ENCODE measurements around the gene MEN1.
A peak's percentile ranks its signal among the peaks of the same experiment; 100 is the strongest.

The MEN1 gene

DNA sequence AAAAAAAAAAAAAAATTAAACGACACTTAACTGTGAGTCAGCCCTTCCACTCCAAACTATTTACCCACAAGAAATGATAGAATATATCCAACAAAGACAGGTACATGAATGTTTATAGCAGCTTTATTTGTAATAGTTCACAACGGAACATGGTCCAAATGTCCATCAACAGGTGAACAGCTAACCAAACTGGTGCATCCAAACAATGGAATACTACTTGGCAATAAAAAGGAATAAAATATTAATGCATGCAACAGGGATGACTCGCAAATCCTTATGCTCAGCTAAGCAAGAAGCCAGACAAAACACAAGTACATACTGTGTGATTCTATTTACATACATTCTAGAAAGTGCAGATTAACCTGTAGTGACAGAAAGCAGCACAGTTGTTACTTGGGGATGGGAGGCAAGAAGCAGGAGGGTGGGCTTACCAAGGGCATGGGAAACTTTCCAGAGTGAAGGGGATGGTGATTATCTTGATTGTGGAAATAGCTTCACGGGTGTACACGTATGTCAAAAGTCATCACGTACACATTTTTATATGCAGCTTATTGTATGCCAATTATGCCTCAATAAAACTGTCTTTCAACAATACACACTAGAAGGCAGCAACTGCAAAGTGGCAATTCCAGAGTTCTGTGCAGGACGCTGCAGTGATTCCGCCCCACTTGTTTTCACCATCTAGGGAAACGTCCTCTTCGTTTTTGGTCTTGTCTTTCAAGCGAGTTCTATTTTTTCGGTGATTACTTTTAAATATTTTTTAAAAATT lies 25.4 kb downstream of the MEN1 start:
- Histone ChIP-seq H3K9ac (ENCODE audit: low read length in 5 of 5) (no peak overlapping the region), H3K27ac (ENCODE audit: low read depth, low read length) (no peak overlapping the region), H3K9me3 (ENCODE audit: control insufficient read depth in 5 of 5, low read length in 5 of 5) (no peaks in the 10 kb centered on the region), H3K4me3 (ENCODE audit: low read depth in 1 of 5, low read length in 5 of 5) (no peak overlapping the region), H3K4me1 (ENCODE audit: control insufficient read depth in 5 of 5, insufficient read depth in 5 of 5, low read length in 5 of 5) (peaks cover 0 to 6% (median 3%) of the 10 kb centered on the region in 5 donors), H3K27me3 (ENCODE audit: control insufficient read depth in 5 of 5, insufficient read depth in 4 of 5, low read length in 5 of 5) (no peaks in the 10 kb centered on the region), H3K36me3 (ENCODE audit: control insufficient read depth in 5 of 5, insufficient read depth in 5 of 5, low read length in 5 of 5) (peaks cover 0 to 17% (median 17%) of the 10 kb centered on the region in 5 donors)

DNA sequence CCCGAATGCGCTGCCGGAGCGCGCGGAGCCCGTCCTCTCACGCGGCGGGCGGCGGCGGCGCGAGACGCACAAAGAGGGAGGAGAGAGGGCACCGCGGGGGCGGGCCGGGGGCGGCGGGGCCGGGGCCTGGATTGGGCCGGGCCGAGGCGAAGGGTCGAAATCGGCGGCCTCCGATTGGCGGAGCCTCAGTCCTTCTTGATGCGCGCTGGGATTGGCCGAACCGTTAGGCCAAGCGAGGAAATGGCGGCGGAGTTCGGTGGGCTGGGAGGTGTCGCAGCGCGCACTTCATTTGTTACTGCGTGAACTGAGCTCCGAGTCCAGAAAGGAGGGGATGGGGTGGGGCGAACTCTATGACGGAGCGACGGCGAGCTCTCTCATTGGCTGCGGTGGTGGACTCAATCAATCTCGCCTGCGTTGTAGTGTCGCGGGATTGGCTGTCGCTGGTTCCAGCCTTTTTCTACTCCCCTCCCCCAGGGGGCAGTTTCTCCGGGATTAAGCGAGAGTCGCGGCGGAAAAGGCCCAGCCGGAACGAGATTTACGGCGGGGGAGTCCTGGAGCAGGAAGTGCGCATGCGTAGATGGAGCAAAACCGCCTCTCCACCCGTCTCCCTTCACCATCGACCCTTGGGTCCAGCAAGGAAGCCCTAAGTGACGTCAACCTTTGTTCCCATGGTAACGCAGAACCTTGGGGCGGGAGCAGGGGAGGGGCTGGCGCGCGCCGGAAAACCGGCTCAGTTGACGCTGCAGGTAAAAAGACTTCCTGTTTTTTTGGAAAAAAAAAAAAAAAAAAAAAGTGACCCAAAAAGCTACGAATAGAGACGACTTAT lies 31.7 kb downstream of the MEN1 start, which contains the start of gene SF1:
TSS of gene SF1 (minus strand) at position 70 of the 826 bp plus-strand sequence. CDS start 150 bp downstream, outside the sequence.
- H3K9ac ChIP-seq (ENCODE audit: low read length in 5 of 5) = peak within 1 kb of the TSS; percentile 76 to 90 (median 87)

DNA sequence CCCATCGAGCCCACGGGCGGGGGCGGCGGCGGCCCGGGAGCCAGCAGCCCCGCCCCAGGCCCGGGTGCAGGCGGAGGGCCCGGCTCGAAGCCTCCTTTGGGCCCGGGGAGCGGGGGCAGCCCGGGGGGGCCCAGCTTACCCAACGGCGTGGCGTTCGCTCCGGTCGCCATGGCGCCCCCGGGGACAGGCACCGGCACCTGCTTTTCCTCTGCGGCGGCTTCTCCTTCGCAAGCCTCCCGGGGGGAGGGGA lies 32.2 kb downstream of the MEN1 start:
- Histone ChIP-seq H3K27me3 (ENCODE audit: control insufficient read depth in 5 of 5, insufficient read depth in 4 of 5, low read length in 5 of 5) (no peaks in the 10 kb centered on the region), H3K9me3 (ENCODE audit: control insufficient read depth in 5 of 5, low read length in 5 of 5) (no peaks in the 10 kb centered on the region), H3K4me1 (ENCODE audit: control insufficient read depth in 5 of 5, insufficient read depth in 5 of 5, low read length in 5 of 5) (peaks cover 11 to 32% (median 27%) of the 10 kb centered on the region in 5 donors), H3K9ac (ENCODE audit: low read length in 5 of 5) (peak overlapping the region in 4 of 5 donors; percentile 69 to 88 (median 82)), H3K27ac (ENCODE audit: low read depth, low read length) (peak overlapping the region; percentile 84), H3K36me3 (ENCODE audit: control insufficient read depth in 5 of 5, insufficient read depth in 5 of 5, low read length in 5 of 5) (peaks cover 31 to 38% (median 35%) of the 10 kb centered on the region in 5 donors), H3K4me3 (ENCODE audit: low read depth in 1 of 5, low read length in 5 of 5) (peak overlapping the region in 4 of 5 donors; percentile 58 to 80 (median 72))

More for the DNA sequence above, 31.7 kb downstream of the MEN1 start, which contains the start of gene SF1:
- H3K27ac ChIP-seq (ENCODE audit: low read depth, low read length) = peak within 1 kb of the TSS; percentile 84
- H3K36me3 ChIP-seq (ENCODE audit: control insufficient read depth in 5 of 5, insufficient read depth in 5 of 5, low read length in 5 of 5) = peaks cover 26 to 32% (median 29%) of the 10 kb centered on the region in 5 donors
- H3K27me3 ChIP-seq (ENCODE audit: control insufficient read depth in 5 of 5, insufficient read depth in 4 of 5, low read length in 5 of 5) = no peaks in the 10 kb centered on the region
- peak within 1 kb of the TSS; percentile 78 to 96 (median 84) for H3K4me3 ChIP-seq (ENCODE audit: low read depth in 1 of 5, low read length in 5 of 5)
- H3K9me3 ChIP-seq (ENCODE audit: control insufficient read depth in 5 of 5, low read length in 5 of 5) = no peaks in the 10 kb centered on the region
- peaks cover 11 to 29% (median 27%) of the 10 kb centered on the region in 5 donors for H3K4me1 ChIP-seq (ENCODE audit: control insufficient read depth in 5 of 5, insufficient read depth in 5 of 5, low read length in 5 of 5)

DNA sequence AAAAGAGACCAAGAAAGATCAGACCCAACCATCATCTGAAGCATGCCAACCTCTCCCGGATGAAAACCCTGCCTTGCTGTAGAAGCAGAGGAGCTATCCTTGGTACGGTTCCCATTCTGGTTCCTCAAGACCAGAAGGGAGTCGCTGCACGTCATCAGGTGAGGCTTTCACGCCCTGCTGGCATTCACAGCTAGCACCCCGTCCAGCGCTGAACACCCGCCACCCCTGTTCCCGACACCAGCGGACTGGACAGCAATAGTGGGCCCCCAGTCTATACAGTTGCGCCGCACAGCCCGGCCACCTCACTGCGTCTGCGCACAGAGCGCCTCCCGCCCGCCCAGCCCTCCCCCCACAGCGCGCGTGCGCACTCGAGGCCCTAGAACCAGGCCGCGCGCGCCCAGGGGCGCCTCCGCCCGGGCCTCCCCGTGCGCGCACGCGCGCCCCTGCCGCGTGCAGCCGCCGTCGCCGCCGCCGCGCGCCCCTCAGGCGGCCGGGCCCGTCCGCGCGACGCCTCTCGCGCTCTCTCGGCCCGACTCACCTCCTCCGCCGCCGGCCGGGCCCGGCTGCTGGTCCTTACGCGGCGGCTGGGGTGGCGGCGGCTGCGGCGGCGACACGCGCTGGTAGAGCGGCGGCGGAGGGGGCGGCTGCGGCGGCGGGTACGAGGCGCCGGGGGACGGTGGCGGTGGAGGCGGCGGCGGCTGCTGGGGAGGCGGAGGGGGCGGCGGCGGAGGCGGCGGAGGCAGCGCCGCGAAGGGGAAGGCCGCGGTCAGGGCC lies 32.7 kb downstream of the MEN1 start:
- peaks cover 34 to 43% (median 40%) of the 10 kb centered on the region in 5 donors for H3K36me3 ChIP-seq (ENCODE audit: control insufficient read depth in 5 of 5, insufficient read depth in 5 of 5, low read length in 5 of 5)
- no peaks in the 10 kb centered on the region for H3K27me3 ChIP-seq (ENCODE audit: control insufficient read depth in 5 of 5, insufficient read depth in 4 of 5, low read length in 5 of 5)
- peak overlapping the region; percentile 78 to 96 (median 84) for H3K4me3 ChIP-seq (ENCODE audit: low read depth in 1 of 5, low read length in 5 of 5)
- peak overlapping the region; percentile 84 for H3K27ac ChIP-seq (ENCODE audit: low read depth, low read length)
- H3K9ac ChIP-seq (ENCODE audit: low read length in 5 of 5) = peak overlapping the region; percentile 70 to 90 (median 87)
- H3K4me1 ChIP-seq (ENCODE audit: control insufficient read depth in 5 of 5, insufficient read depth in 5 of 5, low read length in 5 of 5) = peaks cover 11 to 36% (median 31%) of the 10 kb centered on the region in 5 donors
- no peaks in the 10 kb centered on the region for H3K9me3 ChIP-seq (ENCODE audit: control insufficient read depth in 5 of 5, low read length in 5 of 5)

DNA sequence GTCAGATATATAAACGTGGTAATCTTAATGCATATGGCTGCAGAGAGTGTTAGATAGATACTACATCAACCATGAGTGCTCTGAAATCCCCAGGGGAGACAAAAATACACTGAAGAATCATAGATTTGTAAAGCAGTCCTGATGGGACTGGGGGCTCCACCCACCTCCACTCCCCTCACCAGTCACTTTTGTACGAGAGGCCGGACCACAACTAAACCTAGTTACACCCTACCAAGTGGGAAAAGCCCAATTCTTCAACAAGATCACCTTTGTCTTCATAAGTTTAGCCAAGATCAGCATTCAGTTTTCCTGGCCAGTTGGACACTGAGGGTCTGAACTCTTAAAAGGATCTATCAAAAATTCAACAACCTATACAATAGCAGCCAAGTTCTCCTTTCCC lies 33.5 kb downstream of the MEN1 start:
- peak overlapping the region; percentile 34 to 90 (median 76) for H3K9ac ChIP-seq (ENCODE audit: low read length in 5 of 5)
- no peaks in the 10 kb centered on the region for H3K9me3 ChIP-seq (ENCODE audit: control insufficient read depth in 5 of 5, low read length in 5 of 5)
- peak overlapping the region; percentile 74 for H3K27ac ChIP-seq (ENCODE audit: low read depth, low read length)
- peaks cover 36 to 51% (median 47%) of the 10 kb centered on the region in 5 donors for H3K36me3 ChIP-seq (ENCODE audit: control insufficient read depth in 5 of 5, insufficient read depth in 5 of 5, low read length in 5 of 5)
- peak overlapping the region; percentile 78 to 96 (median 84) for H3K4me3 ChIP-seq (ENCODE audit: low read depth in 1 of 5, low read length in 5 of 5)
- H3K4me1 ChIP-seq (ENCODE audit: control insufficient read depth in 5 of 5, insufficient read depth in 5 of 5, low read length in 5 of 5) = peaks cover 11 to 44% (median 35%) of the 10 kb centered on the region in 5 donors
- no peaks in the 10 kb centered on the region for H3K27me3 ChIP-seq (ENCODE audit: control insufficient read depth in 5 of 5, insufficient read depth in 4 of 5, low read length in 5 of 5)

DNA sequence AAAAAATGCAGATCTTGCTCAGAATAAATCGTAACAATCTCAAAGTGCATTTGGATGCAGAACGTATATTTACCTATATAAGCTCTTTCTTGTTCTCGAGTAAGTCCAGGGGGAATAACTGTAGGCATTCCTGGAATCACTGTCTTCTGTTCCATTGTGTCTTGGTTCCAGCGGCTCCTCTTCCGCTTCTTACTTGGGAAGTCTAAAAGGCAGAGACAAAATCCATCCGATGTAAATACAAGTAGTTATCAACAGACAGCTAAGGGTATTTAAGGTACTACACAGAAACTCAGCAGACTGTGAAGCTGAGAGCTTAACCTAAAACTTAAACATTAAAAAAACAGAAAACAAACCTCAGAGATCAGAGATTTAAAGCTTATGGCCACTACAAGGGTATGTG lies 33.9 kb downstream of the MEN1 start:
- Histone ChIP-seq H3K36me3 (ENCODE audit: control insufficient read depth in 5 of 5, insufficient read depth in 5 of 5, low read length in 5 of 5) (peaks cover 40 to 55% (median 52%) of the 10 kb centered on the region in 5 donors), H3K27me3 (ENCODE audit: control insufficient read depth in 5 of 5, insufficient read depth in 4 of 5, low read length in 5 of 5) (no peaks in the 10 kb centered on the region), H3K4me3 (ENCODE audit: low read depth in 1 of 5, low read length in 5 of 5) (peak overlapping the region; percentile 78 to 96 (median 84)), H3K4me1 (ENCODE audit: control insufficient read depth in 5 of 5, insufficient read depth in 5 of 5, low read length in 5 of 5) (peaks cover 11 to 46% (median 36%) of the 10 kb centered on the region in 5 donors), H3K27ac (ENCODE audit: low read depth, low read length) (peak overlapping the region; percentile 74), H3K9ac (ENCODE audit: low read length in 5 of 5) (peak overlapping the region; percentile 30 to 90 (median 70)), H3K9me3 (ENCODE audit: control insufficient read depth in 5 of 5, low read length in 5 of 5) (no peaks in the 10 kb centered on the region)

DNA sequence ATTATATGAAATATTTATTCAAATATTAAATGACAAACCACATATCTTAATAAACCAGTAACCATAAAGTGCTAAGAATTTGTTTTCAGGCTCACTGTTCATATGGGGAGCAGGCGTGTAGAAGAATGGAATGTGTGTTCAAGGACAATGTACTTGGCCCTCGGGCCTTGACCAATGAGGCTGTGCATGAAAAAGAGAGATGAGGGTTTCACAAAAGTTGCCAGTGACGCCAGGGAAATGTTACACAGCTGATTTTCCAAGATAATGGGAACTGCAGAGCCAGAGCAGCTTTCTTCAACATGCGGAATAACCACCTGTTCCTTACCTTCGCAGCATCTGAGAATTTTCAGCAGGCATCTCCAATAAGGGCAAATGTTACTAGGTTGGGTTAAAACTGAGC lies 36.2 kb downstream of the MEN1 start:
- Histone ChIP-seq H3K36me3 (ENCODE audit: control insufficient read depth in 5 of 5, insufficient read depth in 5 of 5, low read length in 5 of 5) (peaks cover 56 to 78% (median 74%) of the 10 kb centered on the region in 5 donors), H3K27ac (ENCODE audit: low read depth, low read length) (no peak overlapping the region), H3K4me1 (ENCODE audit: control insufficient read depth in 5 of 5, insufficient read depth in 5 of 5, low read length in 5 of 5) (peaks cover 12 to 40% (median 31%) of the 10 kb centered on the region in 5 donors)

DNA sequence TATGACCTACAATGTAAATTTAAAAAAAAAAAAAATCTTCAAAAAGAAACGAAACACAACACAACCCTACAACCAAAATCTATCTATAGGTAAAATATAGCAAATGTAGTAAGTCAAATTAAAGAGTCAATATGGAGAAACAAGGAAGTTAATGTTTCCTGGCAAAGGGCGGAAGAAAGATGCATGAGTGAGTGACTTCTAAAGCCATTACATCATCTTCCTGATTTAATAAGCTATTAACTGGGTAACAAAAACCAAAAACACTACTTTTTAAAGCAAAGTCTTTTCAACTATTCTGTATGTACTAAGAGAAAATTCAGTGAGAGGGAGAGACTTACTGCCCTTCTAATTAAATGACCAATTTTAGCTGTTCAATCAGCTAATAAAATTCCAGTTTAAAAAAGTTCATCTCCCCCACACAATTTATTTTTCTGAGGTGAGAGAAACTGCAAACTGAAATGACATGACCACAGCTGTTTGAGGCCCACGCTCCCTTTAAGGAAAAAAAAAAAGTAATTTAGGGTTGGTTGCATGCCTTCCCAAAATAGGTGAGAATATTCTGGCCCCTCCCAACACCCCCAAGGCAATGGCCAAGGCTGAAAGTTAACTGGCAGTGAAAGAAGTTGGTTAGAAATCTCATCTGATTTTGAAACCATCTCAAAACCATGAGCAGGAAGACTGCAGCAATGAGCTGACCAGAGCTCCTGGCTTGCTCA lies 37.9 kb downstream of the MEN1 start:
- no peaks in the 10 kb centered on the region for H3K9me3 ChIP-seq (ENCODE audit: control insufficient read depth in 5 of 5, low read length in 5 of 5)
- H3K4me1 ChIP-seq (ENCODE audit: control insufficient read depth in 5 of 5, insufficient read depth in 5 of 5, low read length in 5 of 5) = peaks cover 9 to 45% (median 30%) of the 10 kb centered on the region in 5 donors
- H3K36me3 ChIP-seq (ENCODE audit: control insufficient read depth in 5 of 5, insufficient read depth in 5 of 5, low read length in 5 of 5) = peaks cover 62 to 95% (median 91%) of the 10 kb centered on the region in 5 donors
- no peaks in the 10 kb centered on the region for H3K27me3 ChIP-seq (ENCODE audit: control insufficient read depth in 5 of 5, insufficient read depth in 4 of 5, low read length in 5 of 5)
- H3K4me3 ChIP-seq (ENCODE audit: low read depth in 1 of 5, low read length in 5 of 5) = no peak overlapping the region
- H3K27ac ChIP-seq (ENCODE audit: low read depth, low read length) = no peak overlapping the region
- H3K9ac ChIP-seq (ENCODE audit: low read length in 5 of 5) = no peak overlapping the region

More for the DNA sequence above, 36.2 kb downstream of the MEN1 start:
- no peaks in the 10 kb centered on the region for H3K9me3 ChIP-seq (ENCODE audit: control insufficient read depth in 5 of 5, low read length in 5 of 5)
- no peak overlapping the region for H3K4me3 ChIP-seq (ENCODE audit: low read depth in 1 of 5, low read length in 5 of 5)
- no peak overlapping the region for H3K9ac ChIP-seq (ENCODE audit: low read length in 5 of 5)
- no peaks in the 10 kb centered on the region for H3K27me3 ChIP-seq (ENCODE audit: control insufficient read depth in 5 of 5, insufficient read depth in 4 of 5, low read length in 5 of 5)

DNA sequence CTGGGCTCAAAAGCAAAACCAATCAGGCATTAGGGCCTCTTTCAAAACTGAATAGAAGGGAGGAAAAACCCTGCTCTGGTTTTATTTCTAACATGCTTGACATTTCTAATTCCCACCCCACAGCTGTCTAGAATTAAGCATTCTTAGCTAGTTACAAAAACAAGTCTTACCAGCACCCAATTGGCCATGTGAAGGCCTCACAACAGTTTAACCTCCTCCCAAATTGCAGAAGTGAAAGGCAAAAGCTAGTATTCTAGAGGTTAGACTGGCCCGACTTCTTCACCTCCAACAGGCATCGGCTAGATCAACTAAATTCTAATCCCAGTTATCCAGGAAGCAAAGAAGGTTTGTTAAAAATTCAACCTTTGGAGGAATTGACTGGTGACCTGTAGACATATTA lies 38.5 kb downstream of the MEN1 start:
- H3K27ac ChIP-seq (ENCODE audit: low read depth, low read length) = no peak overlapping the region
- peaks cover 8 to 40% (median 24%) of the 10 kb centered on the region in 5 donors for H3K4me1 ChIP-seq (ENCODE audit: control insufficient read depth in 5 of 5, insufficient read depth in 5 of 5, low read length in 5 of 5)
- H3K4me3 ChIP-seq (ENCODE audit: low read depth in 1 of 5, low read length in 5 of 5) = no peak overlapping the region
- no peak overlapping the region for H3K9ac ChIP-seq (ENCODE audit: low read length in 5 of 5)
- no peaks in the 10 kb centered on the region for H3K9me3 ChIP-seq (ENCODE audit: control insufficient read depth in 5 of 5, low read length in 5 of 5)
- H3K36me3 ChIP-seq (ENCODE audit: control insufficient read depth in 5 of 5, insufficient read depth in 5 of 5, low read length in 5 of 5) = peaks cover 62 to 99% (median 97%) of the 10 kb centered on the region in 5 donors
- H3K27me3 ChIP-seq (ENCODE audit: control insufficient read depth in 5 of 5, insufficient read depth in 4 of 5, low read length in 5 of 5) = no peaks in the 10 kb centered on the region

Data from subcutaneous abdominal adipose tissue (tissue), 5 donors.